ENCODE results near the gene MIPEP.
A peak's percentile ranks its signal among the peaks of the same experiment; 100 is the strongest.
"Not testable (repeated sequence)": the region's sequence is repeated elsewhere in the genome, so short reads cannot be mapped to it uniquely, and the experiment has no call there.

The MIPEP gene

GRCh38 chr13:23889615-23890607 lies 711 bp upstream of the MIPEP start:
- WGBS (ENCODE audit: insufficient coverage) = 42% methylated on average over 11 of the region's 15 CpGs
- POLR2A ChIA-PET = interaction anchor here (0.6 to 0.7 kb wide), 2 partner anchors 13 to 35 kb away, joined by 3 read pairs; no protein-coding TSS in a partner anchor

GRCh38 chr13:23884361-23884760 lies 4.8 kb downstream of the MIPEP start:
- DNase-seq; H3K27me3 ChIP-seq (replicated peaks in 2 of 5; ENCODE audit: control insufficient read depth in 4 of 5, insufficient read depth in 5 of 5, low read length in 4 of 5); H3K4me3 ChIP-seq (ENCODE audit: control insufficient read depth in 1 of 7, extremely low read depth in 1 of 7, insufficient read depth in 4 of 7, low read depth in 2 of 7, low read length in 6 of 7); H3K27ac ChIP-seq (ENCODE audit: insufficient read depth in 1 of 2, low read depth in 1 of 2, low read length in 2 of 2, poor library complexity in 1 of 2, severe bottlenecking in 2 of 2); H3K9me3 ChIP-seq (ENCODE audit: control extremely low read depth in 1 of 5, control insufficient read depth in 4 of 5, insufficient read depth in 2 of 5, low read depth in 1 of 5, low read length in 4 of 5); CTCF ChIA-PET; POLR2A ChIA-PET: not testable (repeated sequence)
- H3K4me1 ChIP-seq (ENCODE audit: control extremely low read depth in 1 of 4, control insufficient read depth in 4 of 4, insufficient read depth in 4 of 4, low read length in 3 of 4) = peaks cover 5 to 15% (median 9%) of the 10 kb centered on the region in 4 experiments
- WGBS (ENCODE audit: insufficient coverage) = no CpG with 5 or more reads among the region's 3 CpGs
- H3K36me3 ChIP-seq (ENCODE audit: control insufficient read depth in 4 of 4, insufficient read depth in 4 of 4, low read length in 3 of 4) = peaks cover 3 to 11% (median 10%) of the 10 kb centered on the region in 4 experiments

More at GRCh38 chr13:23889615-23890607, 711 bp upstream of the MIPEP start:
- H3K36me3 ChIP-seq (ENCODE audit: control insufficient read depth in 4 of 4, insufficient read depth in 4 of 4, low read length in 3 of 4) = peaks cover 0 to 3% (median 1%) of the 10 kb centered on the region in 4 experiments
- H3K27ac ChIP-seq (ENCODE audit: insufficient read depth in 1 of 2, low read depth in 1 of 2, low read length in 2 of 2, poor library complexity in 1 of 2, severe bottlenecking in 2 of 2) = peak overlapping the region in 1 of 2 experiments; percentile 77
- DNase-seq = peak in 2 of 3 donors; percentile 55 to 72
- no peaks in the 10 kb centered on the region for H3K27me3 ChIP-seq (replicated peaks in 2 of 5; ENCODE audit: control insufficient read depth in 4 of 5, insufficient read depth in 5 of 5, low read length in 4 of 5)
- CTCF ChIA-PET = interaction anchor here (0.6 to 3.2 kb wide), 8 partner anchors 10 to 428 kb away, joined by 3 to 17 read pairs (median 4); no protein-coding TSS in a partner anchor
- H3K4me3 ChIP-seq (ENCODE audit: control insufficient read depth in 1 of 7, extremely low read depth in 1 of 7, insufficient read depth in 4 of 7, low read depth in 2 of 7, low read length in 6 of 7) = peak overlapping the region in 6 of 7 experiments; percentile 75 to 95 (median 86)
- H3K4me1 ChIP-seq (ENCODE audit: control extremely low read depth in 1 of 4, control insufficient read depth in 4 of 4, insufficient read depth in 4 of 4, low read length in 3 of 4) = peaks cover 5 to 20% (median 12%) of the 10 kb centered on the region in 4 experiments
- H3K9me3 ChIP-seq (ENCODE audit: control extremely low read depth in 1 of 5, control insufficient read depth in 4 of 5, insufficient read depth in 2 of 5, low read depth in 1 of 5, low read length in 4 of 5) = no peaks in the 10 kb centered on the region

GRCh38 chr13:23883255-23883654 lies 5.9 kb downstream of the MIPEP start:
- WGBS (ENCODE audit: insufficient coverage) = no CpG with 5 or more reads among the region's 4 CpGs
- Histone ChIP-seq H3K36me3 (ENCODE audit: control insufficient read depth in 4 of 4, insufficient read depth in 4 of 4, low read length in 3 of 4) (peaks cover 5 to 14% (median 12%) of the 10 kb centered on the region in 4 experiments), H3K4me1 (ENCODE audit: control extremely low read depth in 1 of 4, control insufficient read depth in 4 of 4, insufficient read depth in 4 of 4, low read length in 3 of 4) (peaks cover 3 to 8% (median 6%) of the 10 kb centered on the region in 4 experiments), H3K27me3 (replicated peaks in 2 of 5; ENCODE audit: control insufficient read depth in 4 of 5, insufficient read depth in 5 of 5, low read length in 4 of 5) (no peaks in the 10 kb centered on the region), H3K9me3 (ENCODE audit: control extremely low read depth in 1 of 5, control insufficient read depth in 4 of 5, insufficient read depth in 2 of 5, low read depth in 1 of 5, low read length in 4 of 5) (no peaks in the 10 kb centered on the region), H3K27ac (ENCODE audit: insufficient read depth in 1 of 2, low read depth in 1 of 2, low read length in 2 of 2, poor library complexity in 1 of 2, severe bottlenecking in 2 of 2) (no peak overlapping the region), H3K4me3 (ENCODE audit: control insufficient read depth in 1 of 7, extremely low read depth in 1 of 7, insufficient read depth in 4 of 7, low read depth in 2 of 7, low read length in 6 of 7) (no peak overlapping the region)
- DNase-seq = no peak
- ChIA-PET POLR2A (no interaction called here), CTCF (no interaction called here)

- H3K36me3 ChIP-seq (ENCODE audit: control insufficient read depth in 4 of 4, insufficient read depth in 4 of 4, low read length in 3 of 4) = peaks cover 5 to 17% (median 14%) of the 10 kb centered on the region in 4 experiments
- H3K9me3 ChIP-seq (ENCODE audit: control extremely low read depth in 1 of 5, control insufficient read depth in 4 of 5, insufficient read depth in 2 of 5, low read depth in 1 of 5, low read length in 4 of 5); CTCF ChIA-PET; H3K4me3 ChIP-seq (ENCODE audit: control insufficient read depth in 1 of 7, extremely low read depth in 1 of 7, insufficient read depth in 4 of 7, low read depth in 2 of 7, low read length in 6 of 7); DNase-seq; H3K4me1 ChIP-seq (ENCODE audit: control extremely low read depth in 1 of 4, control insufficient read depth in 4 of 4, insufficient read depth in 4 of 4, low read length in 3 of 4); H3K27me3 ChIP-seq (replicated peaks in 2 of 5; ENCODE audit: control insufficient read depth in 4 of 5, insufficient read depth in 5 of 5, low read length in 4 of 5); H3K27ac ChIP-seq (ENCODE audit: insufficient read depth in 1 of 2, low read depth in 1 of 2, low read length in 2 of 2, poor library complexity in 1 of 2, severe bottlenecking in 2 of 2): not testable (repeated sequence)
- WGBS (ENCODE audit: insufficient coverage) = 100% methylated on average over 2 of the region's 8 CpGs
- POLR2A ChIA-PET = interaction anchor here (0.7 kb wide), 1 partner anchor 319 kb away, joined by 3 read pairs; no protein-coding TSS in a partner anchor
These were observed 7.8 kb downstream of the MIPEP start for GRCh38 chr13:23881402-23881800.

GRCh38 chr13:23880493-23881401 lies 8.5 kb downstream of the MIPEP start:
- H3K27me3 ChIP-seq (replicated peaks in 2 of 5; ENCODE audit: control insufficient read depth in 4 of 5, insufficient read depth in 5 of 5, low read length in 4 of 5); H3K4me3 ChIP-seq (ENCODE audit: control insufficient read depth in 1 of 7, extremely low read depth in 1 of 7, insufficient read depth in 4 of 7, low read depth in 2 of 7, low read length in 6 of 7); H3K9me3 ChIP-seq (ENCODE audit: control extremely low read depth in 1 of 5, control insufficient read depth in 4 of 5, insufficient read depth in 2 of 5, low read depth in 1 of 5, low read length in 4 of 5); DNase-seq; H3K4me1 ChIP-seq (ENCODE audit: control extremely low read depth in 1 of 4, control insufficient read depth in 4 of 4, insufficient read depth in 4 of 4, low read length in 3 of 4); POLR2A ChIA-PET; H3K27ac ChIP-seq (ENCODE audit: insufficient read depth in 1 of 2, low read depth in 1 of 2, low read length in 2 of 2, poor library complexity in 1 of 2, severe bottlenecking in 2 of 2): not testable (repeated sequence)
- CTCF ChIA-PET = interaction anchor here (2.4 to 4.7 kb wide), 2 partner anchors 7 to 18 kb away, joined by 14 to 17 read pairs; partner anchors contain the start of gene MIPEP
- no CpG with 5 or more reads among the region's 18 CpGs for WGBS (ENCODE audit: insufficient coverage)
- peaks cover 5 to 17% (median 14%) of the 10 kb centered on the region in 4 experiments for H3K36me3 ChIP-seq (ENCODE audit: control insufficient read depth in 4 of 4, insufficient read depth in 4 of 4, low read length in 3 of 4)

GRCh38 chr13:23877286-23877685 lies 11.9 kb downstream of the MIPEP start:
- Histone ChIP-seq H3K27me3 (replicated peaks in 2 of 5; ENCODE audit: control insufficient read depth in 4 of 5, insufficient read depth in 5 of 5, low read length in 4 of 5) (no peaks in the 10 kb centered on the region), H3K36me3 (ENCODE audit: control insufficient read depth in 4 of 4, insufficient read depth in 4 of 4, low read length in 3 of 4) (peaks cover 2 to 13% (median 5%) of the 10 kb centered on the region in 4 experiments), H3K27ac (ENCODE audit: insufficient read depth in 1 of 2, low read depth in 1 of 2, low read length in 2 of 2, poor library complexity in 1 of 2, severe bottlenecking in 2 of 2) (no peak overlapping the region), H3K4me1 (ENCODE audit: control extremely low read depth in 1 of 4, control insufficient read depth in 4 of 4, insufficient read depth in 4 of 4, low read length in 3 of 4) (no peaks in the 10 kb centered on the region), H3K4me3 (ENCODE audit: control insufficient read depth in 1 of 7, extremely low read depth in 1 of 7, insufficient read depth in 4 of 7, low read depth in 2 of 7, low read length in 6 of 7) (no peak overlapping the region), H3K9me3 (ENCODE audit: control extremely low read depth in 1 of 5, control insufficient read depth in 4 of 5, insufficient read depth in 2 of 5, low read depth in 1 of 5, low read length in 4 of 5) (no peaks in the 10 kb centered on the region)
- no peak for DNase-seq
- ChIA-PET POLR2A (interaction anchor here (1.0 kb wide), 1 partner anchor 12 kb away, joined by 3 read pairs; the partner anchor contains the start of gene MIPEP), CTCF (interaction anchor here (0.9 to 4.7 kb wide), 5 partner anchors 11 to 410 kb away, joined by 3 to 17 read pairs (median 4); partner anchors contain the start of gene MIPEP)
- WGBS (ENCODE audit: insufficient coverage) = 100% methylated on average over 1 of the region's 4 CpGs
